ENCODE data around the gene PTPRN2. TPM values are rescaled to one million over a fixed set of nuclear protein-coding genes. Genes with fewer than 3 reads are reported as not detected.
A peak's percentile ranks its signal among the peaks of the same experiment; 100 is the strongest.

The PTPRN2 gene
- total and polyA plus RNA-seq, 2 of the 8 experiments (the other 6 are each of a cell fraction or from before 2014, with no cell fraction given): 2.6 to 4.5 TPM

GRCh38 chr7:157691586-157692459, 895.8 kb downstream of the PTPRN2 start (continued):
- TF ChIP-seq EZH2 (IDR thresholded peaks at IDR 0.05; ENCODE audit: low read depth, low read length, severe bottlenecking) (peak; percentile 93), RBBP5 (IDR thresholded peaks at IDR 0.05; ENCODE audit: borderline replicate concordance, low read depth, low read length) (0 out of 2 replicates have a peak, but pooled peaks have one; percentile 42), TAF7 (optimal IDR thresholded peaks at IDR 0.05; ENCODE audit: borderline replicate concordance, low read depth, low read length) (no peak), KDM5A (IDR thresholded peaks at IDR 0.05; ENCODE audit: low read length) (no peak), ASH2L (IDR thresholded peaks at IDR 0.05; ENCODE audit: low read length) (no peak), CTBP2 (IDR thresholded peaks at IDR 0.05; ENCODE audit: borderline replicate concordance, insufficient read depth, insufficient read length, low read length) (no peak), POLR2AphosphoS5 (IDR thresholded peaks at IDR 0.05; ENCODE audit: low read depth, low read length) (no peak), SAP30 (IDR thresholded peaks at IDR 0.05; ENCODE audit: insufficient read depth, insufficient replicate concordance, low read length) (no peak)
- TF ChIP-seq, protein P1, sequence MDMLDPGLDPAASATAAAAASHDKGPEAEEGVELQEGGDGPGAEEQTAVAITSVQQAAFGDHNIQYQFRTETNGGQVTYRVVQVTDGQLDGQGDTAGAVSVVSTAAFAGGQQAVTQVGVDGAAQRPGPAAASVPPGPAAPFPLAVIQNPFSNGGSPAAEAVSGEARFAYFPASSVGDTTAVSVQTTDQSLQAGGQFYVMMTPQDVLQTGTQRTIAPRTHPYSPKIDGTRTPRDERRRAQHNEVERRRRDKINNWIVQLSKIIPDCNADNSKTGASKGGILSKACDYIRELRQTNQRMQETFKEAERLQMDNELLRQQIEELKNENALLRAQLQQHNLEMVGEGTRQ (IDR thresholded peaks at IDR 0.05; ENCODE audit: low read length): no peak

Measured in H1 (cell line).